MM.1S (cell line): ENCODE measurements around the gene FTH1.
"Not testable (repeated sequence)": the region's sequence is repeated elsewhere in the genome, so short reads cannot be mapped to it uniquely, and the experiment has no call there.

Source experiments
- DNase-seq: peaks from one replicate; pipeline ENCODE4 v3.0.0-alpha.2; 2015
- H2AFZ ChIP-seq: fragments of 300-600 bp; sonication (generic); 2 replicates; pipeline ENCODE4 v1.6.0; 2016; ENCODE audit warnings: antibody characterized with exemption, low read length
- H3F3A ChIP-seq: fragments of 300-600 bp; sonication (generic); 2 replicates; pipeline ENCODE4 v1.6.1; 2016; ENCODE audit warnings: mild to moderate bottlenecking, antibody characterized with exemption, low read length, moderate library complexity, mixed read lengths; ENCODE audit not compliant: insufficient read depth
- H3K27ac ChIP-seq: fragments of 300-600 bp; sonication (generic); 2 replicates; pipeline ENCODE4 v1.5.1; 2016; ENCODE audit warnings: mild to moderate bottlenecking, low read length
- H3K27me3 ChIP-seq: fragments of 300-600 bp; sonication (generic); replicated peaks from 2 replicates; pipeline ENCODE4 v1.6.0; 2016; ENCODE audit warnings: low read length; ENCODE audit not compliant: insufficient read depth
- H3K36me3 ChIP-seq: fragments of 300-600 bp; sonication (generic); replicated peaks from 2 replicates; pipeline ENCODE4 v1.6.1; 2016; ENCODE audit warnings: mild to moderate bottlenecking, low read length, mixed read lengths; ENCODE audit not compliant: insufficient read depth
- H3K4me1 ChIP-seq: fragments of 300-600 bp; sonication (generic); 2 replicates; pipeline ENCODE4 v1.6.1; 2016; ENCODE audit warnings: low read length, mixed read lengths
- H3K4me2 ChIP-seq: fragments of 300-600 bp; sonication (generic); 2 replicates; pipeline ENCODE4 v1.6.0; 2016; ENCODE audit warnings: low read depth, low read length
- H3K4me3 ChIP-seq: fragments of 300-600 bp; sonication (generic); 2 replicates; pipeline ENCODE4 v1.5.1; 2016; ENCODE audit warnings: low read length, mixed read lengths
- H3K79me2 ChIP-seq: fragments of 300-600 bp; sonication (generic); 2 replicates; pipeline ENCODE4 v1.6.1; 2016; ENCODE audit warnings: mixed run types, low read length, mixed read lengths
- H3K9ac ChIP-seq: fragments of 300-600 bp; sonication (generic); 2 replicates; pipeline ENCODE4 v1.6.1; 2016; ENCODE audit warnings: low read length, mixed read lengths
- H3K9me2 ChIP-seq: fragments of 300-600 bp; sonication (generic); replicated peaks from 2 replicates; pipeline ENCODE4 v1.6.1; 2016; ENCODE audit warnings: mild to moderate bottlenecking, low read length, mixed read lengths; ENCODE audit not compliant: insufficient read depth
- H3K9me3 ChIP-seq: fragments of 300-600 bp; sonication (generic); replicated peaks from 2 replicates; pipeline ENCODE4 v1.6.1; 2016; ENCODE audit warnings: mild to moderate bottlenecking, low read length, mixed read lengths; ENCODE audit not compliant: insufficient read depth
- H4K20me1 ChIP-seq: fragments of 300-600 bp; sonication (generic); 2 replicates; pipeline ENCODE4 v1.6.1; 2016; ENCODE audit warnings: mild to moderate bottlenecking, low read length, moderate library complexity, mixed read lengths; ENCODE audit not compliant: insufficient read depth
- EZH2 ChIP-seq: fragments of 300-600 bp; sonication (generic); optimal IDR thresholded peaks from 2 replicates; pipeline ENCODE3; 2017; ENCODE audit warnings: low read depth, mild to moderate bottlenecking, antibody characterized with exemption, low read length, mixed read lengths
- EZH2phosphoT487 ChIP-seq: fragments of 300-600 bp; sonication (generic); IDR thresholded peaks from 2 replicates; pipeline ENCODE4 v1.6.1; 2018; ENCODE audit warnings: antibody characterized with exemption, low read length
- TF ChIP-seq, protein P1 (sequence below): fragments of 300-600 bp; sonication (generic); IDR thresholded peaks from 2 replicates; pipeline ENCODE4 v1.5.1; 2016; ENCODE audit warnings: antibody characterized with exemption, low read length, mixed read lengths

The FTH1 gene

DNA sequence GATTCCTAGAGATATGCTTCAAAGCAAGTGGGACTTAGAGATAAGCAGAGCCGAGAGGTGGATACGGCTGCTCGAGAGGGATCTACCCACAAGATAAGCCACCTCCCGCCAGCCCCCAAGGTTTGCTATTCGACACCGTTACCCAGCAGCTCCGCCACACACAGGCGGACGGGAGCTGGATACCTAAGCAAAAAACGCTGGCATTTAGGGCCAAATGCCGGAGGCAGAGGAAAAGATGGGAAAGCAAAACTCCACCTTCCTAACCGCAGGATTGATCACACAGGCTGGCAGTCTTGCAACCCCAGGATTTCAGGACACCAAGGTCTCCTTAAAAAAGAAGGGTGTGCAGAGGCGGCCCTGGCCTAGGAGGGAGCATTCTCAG is 709 bp downstream of the FTH1 start:
- Histone ChIP-seq H2AFZ (peak overlapping the region; percentile 56), H3K9me3 (no peaks in the 10 kb centered on the region), H4K20me1 (no peaks in the 10 kb centered on the region), H3K9ac (peak overlapping the region; percentile 59; the same call in 1 of the 2 replicates), H3F3A (no peaks in the 10 kb centered on the region), H3K36me3 (no peaks in the 10 kb centered on the region; the same call in 1 of the 2 replicates), H3K27ac (no peak overlapping the region), H3K4me1 (peaks cover 24% of the 10 kb centered on the region), H3K4me3 (peak overlapping the region; percentile 83), H3K9me2 (no peaks in the 10 kb centered on the region), H3K27me3 (no peaks in the 10 kb centered on the region), H3K79me2 (peaks cover 18% of the 10 kb centered on the region), H3K4me2 (peak overlapping the region; percentile 93)
- TF ChIP-seq, protein P1, sequence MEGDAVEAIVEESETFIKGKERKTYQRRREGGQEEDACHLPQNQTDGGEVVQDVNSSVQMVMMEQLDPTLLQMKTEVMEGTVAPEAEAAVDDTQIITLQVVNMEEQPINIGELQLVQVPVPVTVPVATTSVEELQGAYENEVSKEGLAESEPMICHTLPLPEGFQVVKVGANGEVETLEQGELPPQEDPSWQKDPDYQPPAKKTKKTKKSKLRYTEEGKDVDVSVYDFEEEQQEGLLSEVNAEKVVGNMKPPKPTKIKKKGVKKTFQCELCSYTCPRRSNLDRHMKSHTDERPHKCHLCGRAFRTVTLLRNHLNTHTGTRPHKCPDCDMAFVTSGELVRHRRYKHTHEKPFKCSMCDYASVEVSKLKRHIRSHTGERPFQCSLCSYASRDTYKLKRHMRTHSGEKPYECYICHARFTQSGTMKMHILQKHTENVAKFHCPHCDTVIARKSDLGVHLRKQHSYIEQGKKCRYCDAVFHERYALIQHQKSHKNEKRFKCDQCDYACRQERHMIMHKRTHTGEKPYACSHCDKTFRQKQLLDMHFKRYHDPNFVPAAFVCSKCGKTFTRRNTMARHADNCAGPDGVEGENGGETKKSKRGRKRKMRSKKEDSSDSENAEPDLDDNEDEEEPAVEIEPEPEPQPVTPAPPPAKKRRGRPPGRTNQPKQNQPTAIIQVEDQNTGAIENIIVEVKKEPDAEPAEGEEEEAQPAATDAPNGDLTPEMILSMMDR, result no peak
- TF ChIP-seq EZH2 (no peak), EZH2phosphoT487 (no peak)
- DNase-seq, result peak; percentile 23

DNA sequence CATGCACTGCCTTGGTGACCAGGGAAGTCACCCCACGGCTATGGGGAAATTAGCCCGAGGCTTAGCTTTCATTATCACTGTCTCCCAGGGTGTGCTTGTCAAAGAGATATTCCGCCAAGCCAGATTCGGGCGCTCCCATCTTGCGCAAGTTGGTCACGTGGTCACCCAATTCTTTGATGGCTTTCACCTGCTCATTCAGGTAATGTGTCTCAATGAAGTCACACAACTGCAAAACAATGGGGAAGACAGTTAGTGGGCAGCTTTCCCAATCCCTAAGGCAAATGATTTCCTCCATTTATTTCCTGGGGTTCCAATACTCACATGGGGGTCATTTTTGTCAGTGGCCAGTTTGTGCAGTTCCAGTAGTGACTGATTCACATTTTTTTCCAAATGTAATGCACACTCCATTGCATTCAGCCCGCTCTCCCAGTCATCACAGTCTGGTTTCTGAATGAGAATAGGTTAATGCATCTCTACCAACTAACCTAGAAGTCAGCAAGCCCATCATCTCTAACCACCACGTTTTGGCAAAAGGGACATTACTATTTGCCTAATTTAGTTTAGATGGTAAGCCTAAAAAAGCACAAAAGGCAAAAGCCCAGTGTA is 2.7 kb downstream of the FTH1 start:
- not testable (repeated sequence) for H3K9ac ChIP-seq, H2AFZ ChIP-seq, H3K27ac ChIP-seq, DNase-seq, H3K36me3 ChIP-seq, H3F3A ChIP-seq, H3K27me3 ChIP-seq, H3K9me2 ChIP-seq, H3K4me3 ChIP-seq, H4K20me1 ChIP-seq, H3K9me3 ChIP-seq, H3K4me2 ChIP-seq
- Histone ChIP-seq H3K4me1 (peaks cover 24% of the 10 kb centered on the region), H3K79me2 (peaks cover 18% of the 10 kb centered on the region)

DNA sequence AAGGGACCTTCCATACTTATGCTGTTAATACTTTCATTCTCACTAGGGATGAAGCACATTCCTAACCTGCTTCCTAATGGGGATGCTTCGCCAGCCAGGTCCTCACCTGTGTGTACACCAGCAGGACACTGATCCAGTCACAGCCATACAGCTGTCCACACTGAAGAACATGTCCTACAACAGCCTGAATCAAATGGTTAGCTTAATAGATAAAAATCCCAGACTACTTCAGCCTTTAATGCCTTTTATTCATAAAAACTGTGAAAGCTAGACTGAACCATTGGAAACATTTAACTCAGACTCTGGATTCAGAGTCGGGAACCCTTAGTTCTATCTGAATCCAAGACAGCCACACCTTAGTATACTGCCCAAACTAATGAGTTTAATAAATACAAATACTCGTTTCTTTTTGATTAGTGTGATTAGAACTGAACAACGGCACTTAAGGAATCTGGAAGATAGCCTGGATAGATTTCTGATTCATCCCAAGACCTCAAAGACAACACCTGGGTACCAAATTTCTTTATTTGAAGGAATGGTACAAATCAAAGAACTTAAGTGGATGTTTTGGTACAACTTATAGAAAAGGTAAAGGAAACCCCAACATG is 3.3 kb downstream of the FTH1 start:
- H3K27ac ChIP-seq, result no peak overlapping the region
- no peak overlapping the region for H3K4me3 ChIP-seq
- H3K4me1 ChIP-seq, result peaks cover 24% of the 10 kb centered on the region

More for the DNA sequence above, 3.3 kb downstream of the FTH1 start:
- no peak for TF ChIP-seq EZH2phosphoT487
- TF ChIP-seq EZH2, result no peak
- TF ChIP-seq, protein P1, result no peak
- Histone ChIP-seq H3K9me3 (no peaks in the 10 kb centered on the region), H3K36me3 (no peaks in the 10 kb centered on the region; the same call in 1 of the 2 replicates), H2AFZ (no peak overlapping the region), H4K20me1 (no peaks in the 10 kb centered on the region), H3F3A (no peaks in the 10 kb centered on the region), H3K79me2 (peaks cover 18% of the 10 kb centered on the region), H3K9ac (no peak overlapping the region), H3K4me2 (no peak overlapping the region), H3K9me2 (no peaks in the 10 kb centered on the region), H3K27me3 (no peaks in the 10 kb centered on the region; the same call in 1 of the 2 replicates)
- DNase-seq, result no peak
